GM18519 (cell line): Measurements from ENCODE around the gene AFF2.
"Not testable (repeated sequence)": the region's sequence is repeated elsewhere in the genome, so short reads cannot be mapped to it uniquely, and the experiment has no call there.

ENCODE experiments used
- ATAC-seq: cut with Tn5 transposase; IDR thresholded peaks from one replicate; pipeline ENCODE4 v1.9.1; 2021; ENCODE audit warnings: mild to moderate bottlenecking, moderate library complexity; ENCODE audit not compliant: unreplicated experiment, low FRiP score

Gene AFF2

GRCh38 chrX:148905400-148905799 is 405.0 kb downstream of the AFF2 start:
- ATAC-seq: no peak

DNA sequence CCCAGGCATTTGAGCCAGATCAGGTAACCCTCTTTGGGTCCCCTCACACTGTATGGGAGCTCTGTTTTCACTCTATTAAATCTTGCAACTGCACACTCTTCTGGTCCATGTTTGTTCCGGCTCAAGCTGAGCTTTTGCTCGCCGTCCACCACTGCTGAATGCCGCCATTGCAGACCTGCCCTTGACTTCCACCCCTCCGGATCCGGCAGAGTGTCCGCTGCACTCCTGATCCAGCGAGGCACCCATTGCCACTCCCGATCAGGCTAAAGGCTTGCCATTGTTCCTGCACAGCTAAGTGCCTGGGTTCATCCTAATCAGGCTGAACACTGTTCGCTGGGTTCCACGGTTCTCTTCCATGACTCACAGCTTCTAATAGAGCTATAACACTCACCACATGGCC is 406.2 kb downstream of the AFF2 start:
- not testable (repeated sequence) for ATAC-seq

GRCh38 chrX:148909758-148910157 is 409.3 kb downstream of the AFF2 start:
- ATAC-seq: no peak

DNA sequence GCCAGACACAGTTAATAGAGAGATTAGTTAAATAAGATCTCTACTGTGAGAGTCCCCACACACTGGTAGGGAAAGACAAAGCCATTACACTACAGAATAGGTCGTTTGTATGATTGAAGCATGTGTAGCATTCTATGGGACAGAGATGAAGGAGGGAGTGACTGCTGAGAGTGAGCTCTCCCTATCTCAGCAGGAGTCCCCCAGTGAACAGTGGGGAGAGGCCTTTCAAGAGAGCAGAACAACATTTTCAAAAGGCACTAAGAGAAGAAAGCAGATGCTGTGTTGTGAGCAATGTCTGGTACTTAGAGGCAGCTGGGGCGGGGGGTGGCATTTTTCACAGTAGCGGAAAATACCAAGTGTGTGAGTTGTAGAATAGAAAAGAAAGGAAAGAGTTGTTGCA is 413.6 kb downstream of the AFF2 start:
- ATAC-seq: no peak

GRCh38 chrX:148914783-148915182 is 414.4 kb downstream of the AFF2 start:
- no peak for ATAC-seq

GRCh38 chrX:148915474-148915873 is 415.1 kb downstream of the AFF2 start:
- ATAC-seq: no peak

- ATAC-seq: no peak
These were observed 417.0 kb downstream of the AFF2 start for GRCh38 chrX:148917441-148917840.

GRCh38 chrX:148923631-148924030 is 423.2 kb downstream of the AFF2 start:
- ATAC-seq: no peak

DNA sequence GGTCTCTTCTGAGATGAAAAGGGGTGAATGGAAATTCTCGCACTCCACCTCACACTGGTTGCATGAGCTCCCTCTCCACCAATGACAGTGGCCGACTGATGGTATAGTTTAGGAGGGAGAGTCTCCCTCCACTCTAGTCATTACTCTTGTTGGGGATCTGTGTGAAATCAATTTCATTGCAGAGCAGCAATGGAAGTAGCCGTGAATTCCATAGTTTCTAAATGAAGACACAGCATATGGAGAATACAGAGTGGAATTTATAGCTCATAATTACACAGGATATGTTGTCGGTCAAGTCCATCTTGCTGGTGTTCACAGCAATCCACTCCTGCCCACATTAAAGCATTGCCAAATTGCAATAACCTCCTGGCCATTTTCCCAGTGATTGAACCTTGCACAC is 426.0 kb downstream of the AFF2 start:
- no peak for ATAC-seq

DNA sequence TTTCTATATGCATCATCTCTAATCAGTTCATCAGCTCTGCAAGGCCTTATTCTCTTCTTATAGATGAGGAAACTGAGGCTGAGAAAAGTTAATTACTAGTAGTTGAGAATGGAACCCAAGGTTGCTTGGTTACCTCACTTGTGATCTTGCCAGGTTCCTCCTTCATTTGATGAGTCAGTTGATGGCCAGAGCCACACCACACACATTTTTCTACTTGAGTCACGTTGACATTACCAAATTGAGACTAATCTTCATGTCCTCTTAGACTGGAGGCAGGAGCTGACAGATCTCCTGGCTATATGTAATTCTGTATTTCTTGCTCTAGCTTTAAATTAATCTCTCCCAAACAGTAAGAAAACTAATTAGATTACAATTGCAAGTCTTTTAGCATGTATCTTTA is 428.4 kb downstream of the AFF2 start:
- no peak for ATAC-seq

GRCh38 chrX:148929686-148930085 is 429.3 kb downstream of the AFF2 start:
- no peak for ATAC-seq

DNA sequence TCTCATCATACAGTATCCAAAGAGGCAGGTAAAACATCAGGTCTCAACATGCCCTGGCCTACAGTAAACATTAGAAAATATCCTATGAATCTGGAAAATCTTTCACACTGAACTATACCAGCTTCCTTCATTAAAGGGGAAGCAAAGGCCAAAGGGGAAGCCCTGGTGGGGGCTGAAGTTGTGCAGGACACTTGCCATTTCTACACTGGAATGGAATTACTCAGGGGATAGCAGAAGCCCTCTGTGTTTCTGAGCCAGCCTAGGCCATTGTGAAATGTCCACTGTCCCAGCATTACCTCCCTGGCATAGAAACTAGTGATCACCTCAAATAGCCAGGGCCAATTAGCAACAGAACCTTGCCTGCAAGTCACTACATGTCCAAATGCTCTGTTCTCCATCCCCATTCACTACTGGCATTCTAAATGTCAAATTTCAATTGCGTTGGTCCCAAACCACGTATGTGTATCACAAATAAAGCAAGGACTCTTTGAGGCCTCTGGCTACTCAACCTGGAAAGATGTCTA is 429.9 kb downstream of the AFF2 start:
- no peak for ATAC-seq

- no peak for ATAC-seq
These were observed 433.5 kb downstream of the AFF2 start for GRCh38 chrX:148933881-148934280.

GRCh38 chrX:148938348-148938747 is 437.9 kb downstream of the AFF2 start:
- ATAC-seq: no peak

DNA sequence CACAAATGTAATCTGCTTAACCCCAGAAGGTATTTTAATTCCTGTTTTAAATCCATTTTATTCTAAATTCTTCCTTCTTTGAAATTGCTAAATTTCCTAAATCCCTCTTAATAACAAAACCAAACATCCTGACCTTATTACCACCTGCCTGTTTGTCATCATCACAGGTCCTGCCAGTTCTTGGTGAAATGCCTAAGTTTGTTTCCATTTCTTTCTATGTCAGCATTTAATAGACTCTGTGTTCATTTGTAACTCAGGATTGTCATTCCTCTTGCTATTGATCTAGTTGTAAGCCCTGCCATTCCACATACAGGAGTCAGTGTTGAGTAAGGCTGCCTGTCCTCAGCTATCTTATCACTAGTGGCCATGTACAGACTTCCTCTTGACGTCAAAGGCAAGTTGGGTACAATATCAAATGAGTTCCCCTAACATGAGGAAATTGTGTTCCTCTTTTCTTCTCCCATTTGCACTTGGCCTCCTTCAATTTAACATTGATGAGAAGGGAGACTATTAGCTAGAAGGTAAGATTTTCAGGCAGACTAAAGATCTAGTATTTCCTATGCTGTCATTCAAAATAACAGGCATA is 440.1 kb downstream of the AFF2 start:
- ATAC-seq: no peak

- no peak for ATAC-seq
These were observed 442.3 kb downstream of the AFF2 start for GRCh38 chrX:148942754-148943153.

GRCh38 chrX:148947399-148947975 is 447.1 kb downstream of the AFF2 start:
- ATAC-seq: no peak

DNA sequence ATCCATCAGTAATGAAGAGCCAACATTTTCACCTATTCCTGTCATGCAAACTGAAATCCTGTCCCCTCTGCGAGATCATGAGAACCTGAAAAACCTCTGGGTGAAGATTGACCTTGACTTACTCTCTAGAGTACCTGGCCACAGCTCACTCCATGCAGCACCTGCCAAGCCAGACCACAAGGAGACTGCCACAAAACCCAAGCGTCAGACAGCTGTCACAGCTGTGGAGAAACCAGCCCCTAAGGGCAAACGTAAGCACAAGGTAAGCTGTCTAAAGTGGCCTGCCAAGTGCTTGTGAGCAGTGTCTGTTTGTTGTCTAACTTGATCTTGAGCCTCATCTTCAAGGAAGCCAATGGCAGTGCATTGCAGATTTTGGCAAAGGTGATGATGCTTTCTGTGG is 455.9 kb downstream of the AFF2 start:
- no peak for ATAC-seq

- no peak for ATAC-seq
These were observed 458.5 kb downstream of the AFF2 start for GRCh38 chrX:148958901-148959300.

- no peak for ATAC-seq
These were observed 459.6 kb downstream of the AFF2 start for GRCh38 chrX:148960060-148960459.

DNA sequence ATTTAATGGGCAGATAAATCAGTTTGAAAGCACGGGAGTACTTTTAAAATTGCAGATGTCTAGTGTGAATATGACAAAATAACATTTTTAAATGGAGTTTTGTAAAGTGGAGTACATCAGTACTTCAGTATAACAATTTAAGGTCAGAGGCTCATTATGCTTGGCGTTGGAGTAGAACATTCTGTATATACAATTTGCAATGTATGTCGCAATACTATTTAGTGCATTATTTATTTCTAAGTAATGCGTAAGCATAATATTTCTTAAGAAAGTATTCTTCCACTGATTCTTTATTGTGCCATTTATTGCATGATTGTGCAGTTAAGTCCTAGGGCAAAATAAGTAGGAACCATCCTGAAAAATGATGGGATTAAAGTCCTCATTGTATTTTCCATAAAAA is 461.6 kb downstream of the AFF2 start:
- no peak for ATAC-seq

GRCh38 chrX:148976571-148977400 is 476.4 kb downstream of the AFF2 start:
- ATAC-seq: no peak
